Adrenal gland (tissue), 12 donors: ENCODE data around the gene CDH2. TPM values are rescaled to one million over a fixed set of nuclear protein-coding genes. Genes with fewer than 3 reads are reported as not detected.

ENCODE experiments used
- DNase-seq, 7 donors: peaks; one replicate each; pipeline ENCODE4 v3.0.0-alpha.2; 2019 to 2020
- H3K27ac ChIP-seq, 5 donors: fragments of 200-600 bp; sonication (generic) in 4 of 5; 1 replicate in 3 of 5; 2 replicates in 2 of 5; pipeline versions ENCODE4 v1.5.1 to v1.8.0; 2016 to 2020; ENCODE audit warnings: mild to moderate bottlenecking in 1 of 5
- H3K27me3 ChIP-seq: fragments of 200-600 bp; 2 replicates; pipeline ENCODE4 v1.8.0; 2021
- H3K36me3 ChIP-seq, 2 donors: fragments of 200-600 bp; replicated peaks in 1 of 2; 1 replicate in 1 of 2; 2 replicates in 1 of 2; pipeline versions ENCODE4 v1.5.1 to v1.8.0; 2018 to 2022
- H3K4me1 ChIP-seq, 2 donors: fragments of 200-600 bp; replicated peaks in 1 of 2; 1 replicate in 1 of 2; 2 replicates in 1 of 2; pipeline versions ENCODE4 v1.5.1 to v1.8.0; 2018 to 2021
- H3K4me3 ChIP-seq, 4 donors: fragments of 200-600 bp; sonication (generic) in 3 of 4; one replicate each; pipeline ENCODE4 v1.5.1; 2016 to 2018
- H3K9me3 ChIP-seq, 3 donors: fragments of 200-600 bp; sonication (generic) in 1 of 3; replicated peaks in 1 of 3; 1 replicate in 2 of 3; 2 replicates in 1 of 3; pipeline versions ENCODE4 v1.5.1 to v1.8.0; 2016 to 2021
- CTCF ChIP-seq, 6 experiments: fragments of 450-650 bp in 4 of 6; fragments of 200-600 bp in 2 of 6; sonication (generic) in 1 of 6; IDR thresholded peaks; 1 replicate in 5 of 6; 2 replicates in 1 of 6; pipeline versions ENCODE4 v1.5.1 to v1.8.0; 2016 to 2021; ENCODE audit warnings: antibody characterized with exemption in 6 of 6, mild to moderate bottlenecking in 2 of 6, moderate library complexity in 1 of 6
- POLR2A ChIP-seq, 2 donors: fragments of 450-650 bp; IDR thresholded peaks; one replicate each; pipeline ENCODE4 v1.6.1; 2017; ENCODE audit warnings: antibody characterized with exemption in 2 of 2, mild to moderate bottlenecking in 2 of 2, moderate library complexity in 1 of 2
- WGBS, 4 donors: extraction: QIAGEN DNeasy Blood & Tissue Kit in 2 of 4; methylation state at CpG; one replicate each; pipeline versions ENCODE4 v1.1.5 to v1.1.7; 2013 to 2017; 5-methylcytosine and 5-hydroxymethylcytosine counted together
- intact Hi-C, 2 donors: fragments of 100-400 bp; cut with DNase I; formaldehyde crosslinking; loops; one replicate each; pipeline versions ENCODE4 v1.14.1 to v1.15.0; 2022 to 2023
- polyA plus RNA-seq, 3 donors: library from polyadenylated mRNA; stranded (reverse); fragments of 200-250 nt in 2 of 3; fragments of 350-450 nt in 1 of 3; fragmentation: Illumina TruSeq in 1 of 3; extraction: RNeasy Lipid Tissue Mini Kit (QIAGEN cat#74804) in 1 of 3; gene quantifications; one replicate each; pipeline ENCODE4 v1.2.3, GENCODE V29; 2013 to 2014
- total RNA-seq, 9 donors: library from RNA; depleted of rRNA in 4 of 9; stranded (reverse); fragments of >200 nt in 4 of 9; fragments of 120-200 nt in 1 of 9; fragmentation: NEBNext Ultra II Directional in 1 of 9; extraction: Animal tissue kit (Norgen Biotek cat#: 25700) in 1 of 9; gene quantifications; one replicate each; pipeline versions ENCODE4 v1.1.0 to v1.2.4, GENCODE V29; 2013 to 2023
- donor health status: healthy with polysubstance abuse.
- donor health status: Bipolar disorder and iron deficiency.
- donor health status: DM: yes; HTN: yes; CAD: no.
- donor health status: DM: no; HTN: no; CAD: no.
- donor health status: DM: no; HTN: no; CAD: no.
- donor health status: DM: yes; HTN: yes; CAD: no.

Gene CDH2
- total and polyA plus RNA-seq, 12 donors = 13.9 to 305 (median 129) TPM

DNA sequence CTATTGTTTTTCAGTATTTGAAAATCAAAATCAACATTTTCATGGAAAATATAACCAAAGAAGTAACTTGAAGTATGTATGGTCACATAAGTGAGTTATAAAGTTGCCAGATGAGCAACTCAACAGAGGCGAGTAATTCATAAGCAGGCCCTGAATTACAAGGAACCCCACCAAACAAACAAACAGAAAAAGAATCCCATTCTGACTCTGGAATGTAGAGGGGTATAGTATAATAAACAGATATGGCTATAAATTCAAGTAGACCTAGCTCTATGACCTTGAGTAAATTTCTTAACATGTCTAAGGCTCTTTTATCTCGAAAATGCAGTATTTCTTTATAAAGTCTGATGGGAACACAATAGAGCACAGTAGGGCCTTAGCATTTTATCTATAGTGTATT, 4.7 kb upstream of the CDH2 start:
- Histone ChIP-seq H3K9me3 (no peaks in the 10 kb centered on the region), H3K27ac (no peak overlapping the region), H3K4me3 (no peak overlapping the region), H3K36me3 (no peaks in the 10 kb centered on the region), H3K4me1 (peaks cover 3 to 14% of the 10 kb centered on the region in 2 donors), H3K27me3 (no peaks in the 10 kb centered on the region)
- intact Hi-C loops = no loop called here
- 61 to 70% (median 68%) methylated on average over 2 of the region's 2 CpGs for WGBS, 4 donors
- DNase-seq = no peak
- no peak for TF ChIP-seq POLR2A (IDR thresholded peaks at IDR 0.05)
- no peak for TF ChIP-seq CTCF (IDR thresholded peaks at IDR 0.05)

DNA sequence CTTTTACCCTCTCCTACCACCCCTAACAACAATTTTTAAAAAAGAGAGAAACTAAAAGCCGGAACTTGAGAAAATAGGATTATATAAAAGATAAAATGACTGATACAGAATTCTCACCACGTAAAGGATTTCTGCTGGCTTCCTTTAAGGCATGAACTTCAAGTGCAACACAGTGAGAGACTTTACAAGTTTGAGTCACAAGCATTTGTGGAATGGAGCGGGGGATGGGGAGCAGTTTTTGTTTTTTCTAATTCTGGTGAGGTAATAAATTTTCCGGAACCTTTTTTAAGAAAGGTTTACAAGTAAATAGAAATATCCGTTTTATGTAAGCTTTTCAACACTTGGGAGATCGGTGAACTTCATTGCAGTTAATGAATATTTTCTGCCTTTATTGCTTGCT, 1.8 kb upstream of the CDH2 start:
- Histone ChIP-seq H3K27me3 (no peaks in the 10 kb centered on the region), H3K36me3 (no peaks in the 10 kb centered on the region), H3K4me3 (peak overlapping the region in 2 of 4 donors; percentile 47 to 89), H3K9me3 (no peaks in the 10 kb centered on the region), H3K27ac (peak overlapping the region; percentile 64 to 92 (median 77)), H3K4me1 (peaks cover 3 to 15% of the 10 kb centered on the region in 2 donors)
- 28 to 37% (median 31%) methylated on average over 6 of the region's 6 CpGs for WGBS, 4 donors
- DNase-seq = peak in 3 of 7 donors; percentile 29 to 37 (median 32)
- TF ChIP-seq POLR2A (IDR thresholded peaks at IDR 0.05) (peak in 1 of 2 donors; percentile 32), CTCF (IDR thresholded peaks at IDR 0.05) (no peak)
- intact Hi-C loops = loop anchor here (10.0 kb wide), 1 partner anchor 174 kb away; no protein-coding TSS in a partner anchor

DNA sequence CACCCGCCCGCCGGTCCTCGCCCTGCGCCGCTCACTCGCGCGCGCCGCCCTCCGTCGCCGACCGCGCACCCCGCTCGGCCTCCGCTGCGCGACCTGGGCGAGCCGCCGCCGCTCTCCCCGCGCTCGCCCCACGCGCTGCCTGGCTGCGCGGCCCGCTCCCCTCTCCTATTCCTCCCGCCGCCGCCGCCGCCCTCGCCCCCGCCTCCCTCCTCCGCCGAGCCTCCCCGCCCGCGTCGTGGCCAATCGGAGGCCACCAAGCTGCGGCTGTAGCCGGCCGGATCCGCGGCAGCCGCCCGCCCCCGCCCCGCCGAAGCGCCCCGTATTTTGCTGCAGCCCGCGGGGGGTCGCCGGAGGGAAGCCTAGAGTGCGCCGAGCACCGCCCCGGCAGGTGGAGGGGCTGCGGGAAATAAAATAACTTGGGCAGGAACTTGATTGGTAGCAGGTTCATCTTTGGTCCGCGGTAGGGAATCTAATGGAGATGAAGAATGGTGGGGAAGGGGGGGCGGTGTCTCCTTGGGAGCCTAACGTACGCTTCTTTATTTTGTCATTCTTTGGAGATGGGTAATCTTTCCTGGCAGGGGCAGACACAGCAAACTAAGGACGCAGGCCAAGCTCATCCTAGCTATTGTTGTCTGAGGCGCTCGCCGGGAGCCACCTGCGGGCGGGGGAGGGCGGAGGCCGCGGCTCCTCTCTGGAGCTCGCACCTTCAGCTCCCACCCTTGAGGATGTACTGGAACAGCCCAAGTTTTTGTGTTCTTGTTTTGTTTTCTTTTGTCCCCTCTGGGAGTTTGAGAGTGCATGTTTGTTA, 1.1 kb upstream of the CDH2 start:
- intact Hi-C loops = loop anchor here (10.0 kb wide), 1 partner anchor 173 kb away; no protein-coding TSS in a partner anchor
- no peaks in the 10 kb centered on the region for H3K36me3 ChIP-seq
- 1 to 2% (median 1%) methylated on average over 18 to 83 of the region's 83 CpGs for WGBS, 4 donors
- no peaks in the 10 kb centered on the region for H3K27me3 ChIP-seq
- H3K4me3 ChIP-seq = peak overlapping the region in 3 of 4 donors; percentile 47 to 89 (median 48)
- peaks cover 3 to 9% of the 10 kb centered on the region in 2 donors for H3K4me1 ChIP-seq
- peak overlapping the region; percentile 64 to 92 (median 83) for H3K27ac ChIP-seq
- peak; percentile 78 to 86 (median 81) for DNase-seq
- TF ChIP-seq POLR2A (IDR thresholded peaks at IDR 0.05) (peak; percentile 45 to 49), CTCF (IDR thresholded peaks at IDR 0.05) (peak in 3 of 6 experiments; percentile 14 to 25 (median 17))
- H3K9me3 ChIP-seq = no peaks in the 10 kb centered on the region

GRCh38 chr18:28176698-28176947, 307 bp downstream of the CDH2 start:
- no peaks in the 10 kb centered on the region for H3K27me3 ChIP-seq
- peak overlapping the region in 4 of 5 donors; percentile 74 to 92 (median 84) for H3K27ac ChIP-seq
- H3K4me1 ChIP-seq = peaks cover 3 to 19% of the 10 kb centered on the region in 2 donors
- H3K36me3 ChIP-seq = no peaks in the 10 kb centered on the region
- H3K9me3 ChIP-seq = no peaks in the 10 kb centered on the region
- intact Hi-C loops = loop anchor here (10.0 kb wide), 1 partner anchor 172 kb away; no protein-coding TSS in a partner anchor
- TF ChIP-seq CTCF (IDR thresholded peaks at IDR 0.05) = no peak
- no peak for TF ChIP-seq POLR2A (IDR thresholded peaks at IDR 0.05)
- peak overlapping the region; percentile 4 to 89 (median 56) for H3K4me3 ChIP-seq
- WGBS, 4 donors = 1 to 13% (median 1%) methylated on average over 8 to 38 of the region's 38 CpGs; no CpG with 5 or more reads in 1 of the 4 donors
- peak in 1 of 7 donors; percentile 28 for DNase-seq
